GM21619 (cell line): ENCODE measurements around the gene ZNG1A.
"Not testable (repeated sequence)": the region's sequence is repeated elsewhere in the genome, so short reads cannot be mapped to it uniquely, and the experiment has no call there.

Experiments
- ATAC-seq: cut with Tn5 transposase; IDR thresholded peaks from one replicate; pipeline ENCODE4 v1.9.1; 2021; ENCODE audit not compliant: unreplicated experiment

ZNG1A gene

DNA sequence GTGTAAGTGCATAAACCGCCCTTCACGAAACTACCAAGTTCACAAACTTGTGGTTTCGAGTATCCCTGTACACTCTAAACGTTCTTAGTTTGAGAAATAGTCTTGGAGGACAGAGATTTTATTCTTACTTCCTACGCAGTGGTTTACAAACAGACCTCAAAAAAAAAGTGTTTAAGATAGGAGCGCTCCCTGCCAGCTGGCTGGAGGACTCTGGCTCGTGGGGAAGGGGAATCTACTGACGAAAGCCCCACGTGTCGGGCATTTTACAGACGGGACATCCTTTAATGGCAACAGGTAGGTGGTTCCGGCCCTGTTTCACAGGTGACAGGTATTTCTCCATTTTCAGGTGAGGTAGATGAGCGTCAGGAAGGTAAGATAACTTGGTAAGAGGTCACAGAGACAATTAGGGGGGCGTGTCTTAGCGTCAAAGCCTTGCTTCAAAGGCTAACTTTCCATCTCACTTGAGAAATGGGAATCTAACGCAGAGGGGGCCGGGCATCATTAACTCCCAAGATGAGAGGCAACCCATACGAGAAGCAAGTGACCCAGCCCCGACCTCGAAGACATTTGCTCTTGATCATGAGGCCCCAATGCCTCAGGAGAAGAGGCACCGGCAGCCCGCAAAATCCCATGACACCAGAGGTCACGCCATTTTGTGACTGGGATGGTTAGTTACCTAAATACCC, 573 bp downstream of the ZNG1A start:
- not testable (repeated sequence) for ATAC-seq

DNA sequence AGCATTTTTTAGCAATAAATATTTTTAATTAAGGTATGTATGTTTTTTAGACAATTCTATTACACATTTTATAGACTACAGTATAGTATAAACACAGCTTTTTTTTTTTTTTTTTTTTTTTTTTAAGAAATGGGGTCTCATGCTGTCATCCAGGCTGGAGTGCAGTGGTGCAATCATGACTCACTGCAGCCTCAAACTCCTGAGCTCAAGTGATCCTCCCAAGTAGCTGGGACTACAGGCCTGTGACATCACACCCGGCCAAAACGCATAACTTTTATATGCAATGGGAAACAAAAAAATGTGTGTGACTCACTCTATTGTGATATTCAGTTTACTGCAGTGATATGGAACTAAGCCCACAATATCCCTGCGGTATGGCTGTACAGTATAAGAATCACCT, 9.1 kb downstream of the ZNG1A start:
- ATAC-seq = not testable (repeated sequence)

DNA sequence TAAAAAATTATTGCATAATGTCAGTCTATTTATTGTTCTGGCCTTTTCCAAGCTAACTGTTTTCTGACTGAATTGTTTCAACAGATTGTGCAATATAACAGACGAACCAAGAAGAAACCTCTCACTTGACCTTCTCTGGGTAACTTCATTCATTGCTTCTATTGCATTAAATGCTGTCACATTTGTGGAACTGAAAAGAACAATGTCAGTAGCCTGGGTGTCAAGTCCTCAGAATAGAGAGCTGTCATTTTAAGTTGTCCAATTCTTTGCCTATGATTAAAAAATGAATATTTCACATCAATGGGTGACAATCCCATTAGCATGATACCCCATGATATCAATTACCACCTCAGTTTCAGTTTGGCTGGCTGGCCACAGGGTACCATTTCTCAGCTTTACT, 19.0 kb downstream of the ZNG1A start:
- not testable (repeated sequence) for ATAC-seq

DNA sequence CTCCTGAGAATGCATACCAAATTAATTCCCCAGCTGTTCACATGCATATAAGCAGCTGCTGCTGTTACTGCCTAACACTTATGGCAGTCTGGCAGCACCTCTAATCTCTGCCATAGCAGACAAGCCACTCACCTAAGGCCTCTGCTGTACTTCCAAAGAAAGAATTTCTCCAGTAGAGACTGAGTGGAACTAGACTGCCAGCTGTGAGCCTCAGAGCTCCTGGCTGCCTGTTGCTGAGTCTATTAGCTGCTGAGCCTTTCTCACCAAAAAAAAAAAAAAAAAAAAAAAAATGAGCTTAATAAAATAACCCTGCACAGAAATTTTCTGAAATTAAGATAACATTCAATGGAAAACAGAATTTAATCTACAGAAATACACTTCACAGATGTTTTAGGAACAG, 27.7 kb downstream of the ZNG1A start:
- not testable (repeated sequence) for ATAC-seq

DNA sequence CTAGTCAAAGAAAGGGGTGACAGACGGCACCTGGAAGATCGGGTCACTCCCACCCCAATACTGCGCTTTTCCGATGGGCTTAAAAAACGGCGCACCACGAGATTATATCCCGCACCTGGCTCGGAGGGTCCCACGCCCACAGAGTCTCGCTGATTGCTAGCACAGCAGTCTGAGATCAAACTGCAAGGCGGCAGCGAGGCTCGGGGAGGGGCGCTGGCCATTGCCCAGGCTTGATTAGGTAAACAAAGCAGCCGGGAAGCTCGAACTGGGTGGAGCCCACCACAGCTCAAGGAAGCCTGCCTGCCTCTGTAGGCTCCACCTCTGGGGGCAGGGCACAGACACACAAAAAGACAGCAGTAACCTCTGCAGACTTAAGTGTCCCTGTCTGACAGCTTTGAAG, 39.0 kb downstream of the ZNG1A start:
- not testable (repeated sequence) for ATAC-seq

DNA sequence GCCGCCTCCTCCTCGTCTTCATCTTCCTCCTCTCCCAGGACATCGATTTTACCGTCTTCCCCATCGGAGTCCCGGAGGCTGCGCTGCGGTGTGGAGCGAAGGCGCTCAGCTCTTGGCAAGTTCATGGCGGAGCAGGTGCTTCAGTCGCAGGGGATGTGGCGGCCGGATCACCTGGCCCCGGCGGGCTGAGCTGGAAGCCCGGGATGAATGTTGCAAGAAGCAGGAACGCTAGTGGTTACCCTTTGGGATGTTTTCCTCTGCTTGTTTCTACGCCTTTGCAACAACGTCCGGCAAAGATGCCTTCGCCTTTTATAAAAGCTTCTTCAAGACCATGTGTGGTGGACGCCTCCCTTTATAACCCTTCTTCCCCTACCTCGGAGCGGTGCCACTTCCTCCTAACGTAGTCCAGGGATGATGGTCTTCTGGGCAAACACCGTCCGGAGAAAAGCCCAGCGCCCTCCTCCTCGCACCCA, 60.8 kb downstream of the ZNG1A start, which contains the start of gene FOXD4:
FOXD4 (minus strand) TSS at position 423 of the 473 bp plus-strand sequence; CDS start at position 125, 298 bp downstream.
- not testable (repeated sequence) for ATAC-seq

DNA sequence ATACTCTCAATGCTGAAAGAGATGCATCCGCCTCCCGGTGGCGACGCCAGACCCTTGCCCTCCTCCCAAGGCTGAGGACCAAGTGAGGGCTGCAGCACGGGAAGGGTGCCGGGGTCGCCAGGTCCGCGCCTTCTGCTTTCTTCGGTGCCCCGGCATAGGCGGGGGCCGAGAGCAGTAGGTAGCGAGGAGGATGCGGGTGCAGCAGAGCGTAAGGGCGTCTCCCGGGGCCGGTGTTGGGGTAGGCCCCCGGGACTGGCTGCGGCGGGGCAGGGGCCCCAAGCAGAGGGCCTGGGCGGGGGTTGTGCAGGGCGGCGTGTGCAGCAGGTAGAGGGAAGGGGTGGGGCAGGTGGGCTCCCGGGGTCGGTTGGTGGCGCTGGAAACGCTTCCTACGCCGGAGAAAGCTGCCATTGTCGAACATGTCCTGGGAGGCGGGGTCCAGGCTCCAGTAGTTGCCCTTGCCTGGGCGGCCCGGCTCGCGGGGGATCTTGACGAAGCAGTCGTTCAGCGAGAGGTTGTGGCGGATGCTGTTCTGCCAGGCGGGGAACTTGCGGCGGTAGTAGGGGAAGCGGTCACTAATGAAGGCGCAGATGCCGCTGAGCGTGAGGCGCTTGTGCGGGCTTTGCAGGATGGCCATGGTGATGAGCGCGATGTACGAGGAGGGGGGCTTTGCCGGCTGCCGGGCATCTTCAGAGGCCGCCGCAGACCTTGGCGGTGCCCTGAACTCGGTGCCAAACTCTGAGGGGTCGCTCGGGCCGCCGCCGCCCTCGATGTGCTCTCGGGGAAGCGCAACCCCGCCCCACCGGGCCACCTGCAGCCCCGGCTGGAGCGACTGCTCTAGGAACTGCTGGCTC, 61.5 kb downstream of the ZNG1A start:
- ATAC-seq = not testable (repeated sequence)

DNA sequence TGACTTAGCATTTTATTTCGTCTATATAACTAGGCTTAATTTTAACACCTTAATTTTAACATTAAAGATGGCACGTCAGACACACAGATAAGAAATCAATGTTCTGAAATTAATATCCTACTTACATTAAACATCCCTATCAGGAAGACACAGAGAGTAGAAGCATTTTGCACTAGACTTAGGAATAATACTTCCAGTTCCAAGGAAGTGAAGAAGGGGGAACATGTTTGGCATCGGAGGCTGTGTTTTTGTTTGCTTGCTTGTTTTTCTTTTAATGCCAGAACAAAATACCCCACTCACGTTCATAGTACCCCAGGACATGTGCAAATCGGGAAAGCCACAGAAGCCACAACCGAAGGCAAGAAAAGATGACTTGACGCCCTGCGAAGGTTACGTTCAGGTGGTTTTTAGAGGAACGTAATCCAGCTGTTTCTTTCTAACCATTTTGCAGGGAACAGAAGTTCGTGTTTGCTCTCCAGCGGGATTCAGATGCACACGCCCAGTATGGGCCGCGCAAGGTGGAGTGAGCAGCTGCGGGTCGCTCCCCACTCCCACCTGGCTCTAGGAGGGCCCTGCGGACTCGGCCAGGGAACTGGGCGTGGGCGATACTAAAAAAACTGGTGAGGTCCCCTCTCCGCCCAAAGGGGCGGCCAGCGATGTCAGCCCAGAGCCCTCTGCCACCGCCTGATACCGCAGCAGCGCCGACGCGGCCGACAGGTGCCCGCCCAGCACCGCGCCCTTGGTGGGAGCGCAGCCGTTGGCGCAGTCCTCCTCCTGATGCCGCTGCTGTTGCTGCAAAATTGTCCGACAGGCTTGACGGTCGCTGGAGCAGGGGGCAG, 62.4 kb downstream of the ZNG1A start:
- ATAC-seq = not testable (repeated sequence)

DNA sequence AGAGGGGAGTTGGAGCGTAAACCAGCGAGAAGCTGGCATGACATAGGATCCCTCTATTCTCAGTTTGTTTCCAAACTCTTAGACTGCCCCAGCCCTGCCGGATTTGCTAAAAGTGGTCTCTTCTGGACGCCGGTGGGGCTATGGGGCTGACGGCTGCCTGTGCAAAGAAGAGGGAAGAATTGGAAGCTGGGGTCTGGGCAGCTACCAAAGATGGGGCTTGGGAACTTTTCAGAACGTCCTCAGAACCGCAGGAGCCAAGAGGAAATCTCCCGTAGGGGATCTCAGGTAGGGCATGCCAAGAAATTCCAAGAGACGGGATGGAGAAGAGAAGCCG, 63.8 kb downstream of the ZNG1A start:
- not testable (repeated sequence) for ATAC-seq

DNA sequence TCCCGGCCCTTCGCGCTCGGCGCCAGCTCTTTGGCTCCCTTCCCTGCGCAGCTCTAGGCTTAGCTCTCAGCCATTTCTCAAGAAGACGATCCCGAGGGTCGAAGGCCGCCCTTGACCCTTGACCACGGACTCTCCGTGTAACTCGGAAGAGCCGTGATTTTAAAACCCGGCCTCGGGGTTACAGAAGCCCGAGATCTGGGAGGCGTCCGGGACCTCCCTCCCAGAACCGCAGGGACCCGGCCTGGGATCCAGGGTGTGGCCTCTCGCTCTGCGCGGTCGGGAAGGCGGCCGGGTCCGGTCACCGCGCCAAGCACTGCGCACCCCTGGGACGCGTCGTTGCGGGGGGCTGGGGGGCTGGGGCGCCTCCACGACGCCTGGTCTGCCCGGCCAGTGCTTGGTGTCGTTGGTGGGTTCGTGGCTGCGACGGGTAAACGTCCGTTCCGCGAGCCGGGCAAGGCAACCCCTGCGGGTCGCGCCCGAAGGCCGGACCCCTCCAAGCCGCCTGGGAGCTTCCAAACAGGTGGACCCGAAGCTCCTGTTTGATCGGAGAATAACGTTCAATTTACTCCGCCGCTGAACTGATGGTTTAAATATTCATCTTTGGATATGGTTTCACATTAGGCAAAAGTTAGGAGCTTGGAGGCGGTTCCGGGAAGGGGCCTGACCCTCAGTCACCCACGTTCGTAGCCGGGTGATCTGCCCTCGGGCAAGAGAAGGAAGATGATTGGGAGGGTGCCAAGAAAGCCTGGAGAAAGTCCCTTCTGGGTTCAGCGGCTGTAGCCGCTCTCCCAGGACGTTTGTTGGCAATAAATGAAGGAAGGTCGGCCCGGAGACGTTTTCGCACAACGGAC, 64.4 kb downstream of the ZNG1A start:
- ATAC-seq = not testable (repeated sequence)

DNA sequence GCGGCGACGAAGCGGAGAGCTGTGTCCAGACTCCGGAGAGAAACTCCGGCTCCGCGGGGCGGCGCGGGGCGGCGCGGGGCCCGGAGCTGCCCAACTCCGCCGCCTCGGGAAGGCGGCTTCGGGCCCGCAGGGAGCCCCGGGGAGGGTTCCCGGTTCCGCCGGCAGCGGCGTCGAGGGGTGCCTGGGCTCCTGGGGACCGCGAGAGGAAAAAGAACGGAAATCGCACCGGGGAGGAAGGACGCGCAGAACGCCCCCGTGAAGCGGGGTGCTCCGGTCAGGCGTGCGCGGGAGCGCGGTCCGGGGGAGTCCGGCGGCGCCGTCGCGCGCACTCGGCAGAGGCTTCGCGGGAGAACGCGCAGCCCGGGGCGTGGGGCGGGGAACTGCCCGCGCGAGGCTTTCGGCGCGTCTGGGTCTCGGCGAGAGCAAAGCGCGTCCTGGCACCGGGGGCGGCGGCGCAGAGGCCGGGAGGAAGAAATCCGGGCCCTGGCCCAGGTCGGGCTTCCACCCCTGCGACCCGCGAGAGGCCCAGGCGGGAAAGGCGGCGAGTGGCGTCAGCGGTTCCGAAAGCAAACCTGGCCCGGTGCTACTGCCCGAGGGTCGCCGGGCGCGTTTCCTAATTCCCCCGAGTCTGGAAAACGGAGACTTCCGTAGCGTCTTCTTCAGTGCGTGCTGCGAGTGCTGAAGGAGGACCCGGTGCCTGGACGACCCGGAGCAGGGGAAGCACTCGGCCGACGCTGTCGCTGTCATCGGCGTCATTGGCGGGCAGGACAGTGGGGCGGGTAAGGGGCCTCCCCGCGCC, 65.2 kb downstream of the ZNG1A start:
- peak; percentile 76 for ATAC-seq

DNA sequence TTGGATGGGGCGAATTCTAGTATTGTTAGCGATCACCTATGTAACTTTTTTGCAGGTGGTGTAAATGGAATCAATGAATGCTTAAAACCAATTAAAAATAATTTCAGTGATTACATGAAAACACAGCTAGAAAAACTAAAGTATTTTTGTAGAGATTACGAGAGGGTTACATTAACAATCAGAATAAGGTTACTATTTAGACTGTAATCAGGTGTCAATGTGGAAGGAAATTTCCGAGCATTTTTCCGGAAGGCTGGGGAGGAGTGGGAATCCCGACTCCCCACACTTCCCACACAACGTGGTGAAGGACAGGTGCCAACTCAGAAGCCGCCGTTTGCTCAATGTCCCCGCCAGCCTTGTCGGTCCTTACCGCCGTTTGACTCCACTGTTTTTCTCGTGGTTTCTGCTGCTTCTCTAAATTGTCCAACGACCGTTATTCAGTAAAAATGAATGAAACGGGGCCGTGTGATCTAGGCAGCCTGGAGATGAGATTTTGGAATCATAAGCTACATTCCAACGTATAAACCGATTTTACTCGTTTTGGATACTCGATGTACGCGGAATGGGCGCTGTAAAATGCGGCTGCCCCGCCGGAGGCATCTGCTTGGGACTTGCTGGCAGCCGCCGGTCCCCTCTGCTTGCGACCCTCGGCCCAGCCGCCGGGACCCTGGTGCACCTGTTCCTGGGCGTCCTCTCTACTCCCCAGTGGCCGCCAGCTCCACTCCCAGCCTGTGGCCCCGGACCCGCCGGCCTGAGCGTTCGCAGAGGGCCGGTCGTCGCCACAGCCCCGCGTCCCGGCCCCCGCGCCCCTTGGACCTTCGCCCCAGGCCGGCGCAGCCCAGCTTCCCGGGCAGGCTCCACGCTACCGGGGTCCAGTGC, 66.0 kb downstream of the ZNG1A start:
- ATAC-seq = not testable (repeated sequence)

DNA sequence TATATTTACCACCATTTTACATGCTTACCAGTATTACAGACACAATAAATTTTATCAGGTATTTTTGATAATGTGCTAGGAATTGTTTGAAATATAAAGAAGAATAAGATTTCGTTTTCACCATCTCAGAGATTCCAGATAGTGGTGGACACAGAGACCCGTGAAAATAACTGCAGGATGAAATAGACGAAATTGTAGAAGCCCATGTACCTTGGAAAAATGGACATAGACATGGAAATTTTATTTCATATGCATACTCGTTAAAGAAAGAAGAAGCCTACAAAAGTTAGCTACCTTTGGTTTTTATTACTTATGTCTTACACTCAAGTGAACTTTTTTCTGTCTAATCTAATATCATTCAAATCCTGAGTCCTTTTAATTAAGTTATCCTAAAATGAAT, 68.2 kb downstream of the ZNG1A start:
- ATAC-seq = not testable (repeated sequence)

DNA sequence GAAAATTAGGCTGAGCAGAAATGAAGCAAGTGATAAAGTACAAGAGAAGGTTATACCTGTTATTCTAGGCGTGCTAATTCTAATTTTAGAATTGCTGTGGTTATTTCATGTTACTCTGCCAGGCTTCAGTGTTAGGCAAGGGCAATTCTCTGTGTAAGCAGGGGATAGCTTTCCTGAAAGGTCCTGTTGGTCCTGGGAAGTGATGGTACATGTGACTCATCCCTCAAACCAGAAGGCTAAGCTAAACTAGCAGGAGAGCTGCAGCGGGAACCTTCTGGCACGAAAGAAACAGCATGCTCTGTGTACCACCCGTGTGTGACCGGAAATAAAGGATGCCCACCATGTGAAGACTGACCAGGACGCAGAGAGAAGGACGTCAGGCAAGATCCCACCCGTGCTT, 69.3 kb downstream of the ZNG1A start:
- ATAC-seq = not testable (repeated sequence)

DNA sequence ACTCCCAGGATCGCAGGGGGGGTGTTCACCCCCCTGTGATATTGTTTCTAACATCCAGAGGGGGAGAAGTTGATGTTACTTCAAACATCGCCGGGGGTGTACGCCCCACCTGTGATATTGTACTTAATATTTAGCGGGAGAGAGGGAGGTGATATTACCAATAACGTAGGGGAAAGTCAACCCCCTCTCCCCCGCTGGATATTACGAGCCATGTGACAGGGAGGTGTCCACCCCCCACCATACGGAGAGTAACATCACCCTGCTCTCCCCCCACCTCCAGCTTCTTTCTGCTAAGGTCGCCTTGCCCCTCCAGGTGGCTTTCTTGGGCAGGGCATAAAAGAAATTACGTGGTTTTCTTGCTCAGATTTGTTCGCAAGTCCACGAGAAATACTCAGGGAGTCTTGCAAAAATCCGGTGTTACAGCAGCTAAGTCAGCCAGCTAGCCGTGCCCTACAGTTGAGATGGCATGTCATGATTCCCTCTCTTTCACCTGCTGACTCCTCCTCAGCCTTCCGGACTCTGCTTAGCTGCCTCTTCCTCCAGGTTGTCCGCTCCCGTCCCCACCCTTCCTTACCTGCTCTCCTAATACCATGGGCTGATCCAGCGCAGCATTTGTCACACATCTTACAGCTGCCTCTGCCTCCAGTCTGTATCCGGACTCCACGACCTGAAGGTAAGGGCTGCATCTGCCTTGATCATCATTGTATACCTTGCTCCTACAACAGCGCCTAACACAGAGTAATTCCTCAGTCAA, 69.9 kb downstream of the ZNG1A start:
- ATAC-seq = not testable (repeated sequence)

DNA sequence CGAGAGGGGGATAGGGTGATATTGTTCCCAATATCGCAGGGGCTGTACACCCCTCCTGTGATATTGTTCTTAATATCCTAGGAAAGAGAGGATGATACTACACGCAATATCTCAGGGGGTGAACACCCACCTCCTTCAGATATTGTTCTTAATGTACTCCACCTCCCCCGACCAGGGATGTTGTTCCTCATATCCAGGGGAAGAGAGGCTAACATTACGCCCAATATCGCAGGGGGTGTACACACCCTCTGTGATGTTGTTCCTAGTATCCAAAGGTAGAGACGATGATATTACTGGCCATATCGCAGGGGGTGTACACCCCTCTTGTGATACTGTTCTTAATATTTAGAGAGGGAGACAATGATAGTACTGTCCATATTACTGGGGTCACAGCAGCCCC, 72.9 kb downstream of the ZNG1A start:
- ATAC-seq = not testable (repeated sequence)

DNA sequence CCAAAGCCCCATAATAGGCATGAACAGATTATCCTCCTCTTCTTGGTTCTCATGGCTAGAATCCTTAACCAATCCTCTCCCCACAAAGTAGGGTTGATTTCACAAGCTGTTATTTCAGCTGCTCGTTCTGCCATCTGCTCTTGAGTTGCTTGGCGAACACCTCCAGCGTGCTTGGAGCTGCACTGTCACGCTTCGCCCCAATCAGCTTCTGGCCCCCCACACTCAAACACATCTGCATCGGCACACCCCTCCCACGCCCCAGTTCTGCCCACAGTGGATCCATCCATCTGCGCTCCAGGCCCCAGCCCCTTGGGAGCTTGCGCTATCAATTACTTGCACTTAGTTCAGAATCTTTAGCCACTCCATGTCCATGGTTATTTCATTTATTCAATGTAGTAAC, 78.4 kb downstream of the ZNG1A start:
- not testable (repeated sequence) for ATAC-seq

DNA sequence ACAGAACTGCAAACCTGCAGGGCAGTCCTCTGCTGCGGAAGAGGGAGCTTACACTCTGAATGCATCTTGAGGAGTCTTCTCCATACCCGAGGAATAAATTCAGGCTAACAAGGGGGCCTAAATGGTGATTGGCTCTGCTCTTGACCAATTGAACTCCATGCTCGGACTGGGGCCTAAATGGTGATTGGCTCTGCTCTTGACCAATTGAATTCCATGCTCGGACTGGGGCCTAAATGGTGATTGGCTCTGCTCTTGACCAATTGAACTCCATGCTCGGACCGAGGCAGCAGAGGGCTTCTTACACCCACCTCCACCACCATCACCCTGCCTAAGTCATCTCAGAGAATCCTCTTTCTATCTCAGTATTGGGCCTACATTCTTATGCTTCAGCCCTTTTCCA, 79.0 kb downstream of the ZNG1A start:
- not testable (repeated sequence) for ATAC-seq
